HCT116 (cell line): ENCODE data around the gene TIMD4.

ENCODE experiments used
- EZH2phosphoT487 ChIP-seq: fragments of 200-600 bp; IDR thresholded peaks from 2 replicates; pipeline ENCODE4 v1.6.1; 2018; ENCODE audit warnings: antibody characterized with exemption, borderline replicate concordance
- POLR2A ChIP-seq: IDR thresholded peaks from 2 replicates; pipeline ENCODE4 v1.7.0; 2011; ENCODE audit warnings: borderline replicate concordance; ENCODE audit not compliant: insufficient read depth, insufficient read length; ENCODE audit errors: extremely low read depth
- POLR2AphosphoS5 ChIP-seq: IDR thresholded peaks from 2 replicates; pipeline ENCODE4 v1.6.1; 2011; ENCODE audit warnings: mild to moderate bottlenecking, low read depth, low read length, moderate library complexity
- TF ChIP-seq, protein P1 (sequence below), 3 experiments: fragments of 200-600 bp in 1 of 3; sonication (generic) in 1 of 3; IDR thresholded peaks in 2 of 3; conservative IDR thresholded peaks in 1 of 3; 2 replicates each; pipeline ENCODE4 v1.5.1; 2012 to 2017; ENCODE audit warnings: low read depth in 2 of 3, low read length in 2 of 3, antibody characterized with exemption in 1 of 3, borderline replicate concordance in 1 of 3, control low read depth in 1 of 3, mild to moderate bottlenecking in 1 of 3, mixed read lengths in 1 of 3, mixed run types in 1 of 3, moderate library complexity in 1 of 3; ENCODE audit not compliant: insufficient read depth in 1 of 3

DNA sequence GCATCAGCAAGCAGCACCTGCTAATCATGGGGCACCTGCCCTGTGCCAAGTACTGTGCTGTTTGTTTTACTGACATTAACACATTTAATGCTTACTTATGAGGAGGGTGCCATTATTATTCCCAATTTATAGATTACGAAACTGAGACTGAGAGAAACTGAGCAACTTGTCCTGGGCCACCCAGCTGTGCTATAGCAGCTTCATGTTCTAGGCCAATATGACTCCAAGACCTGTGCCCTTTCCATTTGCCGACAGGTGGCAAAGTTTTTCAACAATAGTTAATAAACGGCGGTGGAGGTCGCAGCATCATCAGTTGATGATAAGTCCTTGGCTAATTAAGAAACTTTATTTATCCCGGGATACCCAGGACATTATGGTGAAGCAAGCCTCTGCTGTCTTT, 55.4 kb downstream of the TIMD4 start:
- TF ChIP-seq POLR2AphosphoS5 (no peak), POLR2A (no peak), EZH2phosphoT487 (no peak)
- TF ChIP-seq, protein P1, sequence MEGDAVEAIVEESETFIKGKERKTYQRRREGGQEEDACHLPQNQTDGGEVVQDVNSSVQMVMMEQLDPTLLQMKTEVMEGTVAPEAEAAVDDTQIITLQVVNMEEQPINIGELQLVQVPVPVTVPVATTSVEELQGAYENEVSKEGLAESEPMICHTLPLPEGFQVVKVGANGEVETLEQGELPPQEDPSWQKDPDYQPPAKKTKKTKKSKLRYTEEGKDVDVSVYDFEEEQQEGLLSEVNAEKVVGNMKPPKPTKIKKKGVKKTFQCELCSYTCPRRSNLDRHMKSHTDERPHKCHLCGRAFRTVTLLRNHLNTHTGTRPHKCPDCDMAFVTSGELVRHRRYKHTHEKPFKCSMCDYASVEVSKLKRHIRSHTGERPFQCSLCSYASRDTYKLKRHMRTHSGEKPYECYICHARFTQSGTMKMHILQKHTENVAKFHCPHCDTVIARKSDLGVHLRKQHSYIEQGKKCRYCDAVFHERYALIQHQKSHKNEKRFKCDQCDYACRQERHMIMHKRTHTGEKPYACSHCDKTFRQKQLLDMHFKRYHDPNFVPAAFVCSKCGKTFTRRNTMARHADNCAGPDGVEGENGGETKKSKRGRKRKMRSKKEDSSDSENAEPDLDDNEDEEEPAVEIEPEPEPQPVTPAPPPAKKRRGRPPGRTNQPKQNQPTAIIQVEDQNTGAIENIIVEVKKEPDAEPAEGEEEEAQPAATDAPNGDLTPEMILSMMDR (IDR thresholded peaks at IDR 0.05 in 2 of 3, conservative IDR thresholded peaks at IDR 0.05 in 1 of 3; ENCODE audit: borderline replicate concordance in 1 of 3, insufficient read depth in 1 of 3, low read depth in 2 of 3, low read length in 2 of 3), result no peak
